Aorta (tissue), 5 donors: Measurements from ENCODE around the gene AUTS2. TPM values are rescaled to one million over a fixed set of nuclear protein-coding genes. Genes with fewer than 3 reads are reported as not detected.

Experiments used
- ATAC-seq: fragments of 200-7000 bp; cut with Tn5 transposase; one replicate; pipeline ENCODE4 v1.9.1; 2022; ENCODE audit warnings: moderate library complexity; ENCODE audit not compliant: low FRiP score
- DNase-seq, 2 donors: peaks; one replicate each; pipeline ENCODE4 v3.0.0-alpha.2; 2020
- H3K27ac ChIP-seq, 2 donors: one replicate each; pipeline ENCODE4 v1.5.1; 2013; ENCODE audit warnings: low read length in 2 of 2, mild to moderate bottlenecking in 2 of 2, moderate library complexity in 2 of 2, control low read depth in 1 of 2, inconsistent platforms in 1 of 2, low read depth in 1 of 2
- H3K27me3 ChIP-seq, 2 donors: one replicate each; pipeline ENCODE4 v1.6.1; 2013; ENCODE audit warnings: control low read depth in 1 of 2, low read length in 1 of 2, mild to moderate bottlenecking in 1 of 2, moderate library complexity in 1 of 2; ENCODE audit not compliant: insufficient read depth in 2 of 2, control insufficient read depth in 1 of 2
- H3K36me3 ChIP-seq, 2 donors: one replicate each; pipeline ENCODE4 v1.6.1; 2013; ENCODE audit warnings: control low read depth in 1 of 2, low read length in 1 of 2, mild to moderate bottlenecking in 1 of 2; ENCODE audit not compliant: insufficient read depth in 2 of 2, control insufficient read depth in 1 of 2
- H3K4me1 ChIP-seq, 2 donors: one replicate each; pipeline ENCODE4 v1.6.1; 2013; ENCODE audit warnings: low read length in 2 of 2, control low read depth in 1 of 2, mild to moderate bottlenecking in 1 of 2, moderate library complexity in 1 of 2; ENCODE audit not compliant: insufficient read depth in 2 of 2, control insufficient read depth in 1 of 2
- H3K4me3 ChIP-seq, 2 donors: one replicate each; pipeline ENCODE4 v1.5.1; 2013; ENCODE audit warnings: low read length in 2 of 2, control low read depth in 1 of 2, mild to moderate bottlenecking in 1 of 2
- H3K9me3 ChIP-seq: one replicate; pipeline ENCODE4 v1.6.1; 2013; ENCODE audit warnings: mild to moderate bottlenecking, low read length; ENCODE audit not compliant: control insufficient read depth
- WGBS, 2 donors: extraction: QIAGEN DNeasy Blood & Tissue Kit; methylation state at CpG; one replicate each; pipeline ENCODE4 v1.1.7; 2013; 5-methylcytosine and 5-hydroxymethylcytosine counted together
- intact Hi-C, 2 donors: fragments of 100-400 bp; cut with DNase I; formaldehyde crosslinking; loops; one replicate each; pipeline versions ENCODE4 v1.14.2 to v1.15.0; 2022
- polyA plus RNA-seq, 2 donors: library from polyadenylated mRNA; stranded (reverse); fragments of 200-250 nt; gene quantifications; one replicate each; pipeline ENCODE4 v1.2.3, GENCODE V29; 2013
- total RNA-seq, 2 donors: library from RNA; stranded (reverse); fragmentation: NEBNext Ultra II Directional; extraction: Animal tissue kit (Norgen Biotek cat#: 25700); gene quantifications; one replicate each; pipeline ENCODE4 v1.2.1, GENCODE V29; 2021
- donor health status: healthy with polysubstance abuse.
- donor health status: Bipolar disorder and iron deficiency.
- donor health status: DM: no; HTN: no; CAD: no.
- donor health status: DM: no; HTN: no; CAD: no.
- donor health status: DM: yes; HTN: yes; CAD: no.

AUTS2 gene
- total and polyA plus RNA-seq, 4 donors: 3.9 to 102 (median 57.0) TPM

GRCh38 chr7:70587739-70588138 is 989.5 kb downstream of the AUTS2 start:
- H3K4me3 ChIP-seq: no peak overlapping the region
- no peak for DNase-seq
- H3K9me3 ChIP-seq: no peaks in the 10 kb centered on the region
- no peak overlapping the region for H3K27ac ChIP-seq
- H3K36me3 ChIP-seq: no peaks in the 10 kb centered on the region
- H3K27me3 ChIP-seq: no peaks in the 10 kb centered on the region
- intact Hi-C loops: no loop called here
- H3K4me1 ChIP-seq: no peaks in the 10 kb centered on the region
- no peak for ATAC-seq
- WGBS, 2 donors: 70 to 95% methylated on average over 4 of the region's 4 CpGs

DNA sequence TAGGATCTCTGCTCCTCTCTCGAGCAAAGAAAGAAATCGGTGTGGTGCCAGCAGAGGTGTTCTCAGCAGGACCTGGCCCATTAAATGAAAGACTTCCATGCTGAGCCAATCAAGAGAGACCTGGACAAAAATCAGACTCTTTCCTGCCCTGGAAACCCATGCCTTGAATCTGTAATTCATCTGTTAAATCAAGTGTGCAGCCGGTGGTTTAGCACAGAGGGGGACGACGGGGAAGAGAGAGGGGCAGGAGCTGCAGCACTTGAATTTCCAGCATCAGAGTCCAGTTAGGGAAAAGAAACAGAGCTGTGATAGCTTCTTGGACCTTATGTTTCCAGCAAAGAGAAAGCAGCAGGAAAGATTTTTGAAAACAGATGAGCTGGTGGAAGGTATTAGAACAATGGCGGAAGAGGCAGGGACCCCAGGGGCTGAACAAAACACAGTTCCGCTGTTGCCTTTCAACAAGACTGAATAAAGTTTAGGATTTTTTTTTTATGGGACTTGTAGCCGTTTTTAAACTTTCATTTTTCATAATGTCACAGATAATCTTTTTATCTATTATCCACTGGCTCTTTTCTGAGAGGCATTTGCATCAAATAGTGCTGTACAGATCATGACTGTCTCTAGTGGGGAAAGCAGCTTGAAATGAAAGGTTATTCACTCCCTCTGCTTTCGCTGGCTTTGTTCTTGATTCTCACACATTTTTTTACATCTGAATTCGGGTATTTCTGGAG is 990.1 kb downstream of the AUTS2 start:
- Histone ChIP-seq H3K9me3 (no peaks in the 10 kb centered on the region), H3K27ac (no peak overlapping the region), H3K4me3 (no peak overlapping the region), H3K4me1 (no peaks in the 10 kb centered on the region), H3K27me3 (no peaks in the 10 kb centered on the region), H3K36me3 (no peaks in the 10 kb centered on the region)
- intact Hi-C loops: no loop called here
- ATAC-seq (no peak), DNase-seq (no peak)
- 87 to 91% methylated on average over 10 of the region's 10 CpGs for WGBS, 2 donors

GRCh38 chr7:70589010-70589409 is 990.7 kb downstream of the AUTS2 start:
- no peak for ATAC-seq
- 91 to 92% methylated on average over 7 of the region's 7 CpGs for WGBS, 2 donors
- H3K36me3 ChIP-seq: no peaks in the 10 kb centered on the region
- H3K4me3 ChIP-seq: no peak overlapping the region
- DNase-seq: no peak
- no peak overlapping the region for H3K27ac ChIP-seq
- H3K27me3 ChIP-seq: no peaks in the 10 kb centered on the region
- intact Hi-C loops: no loop called here
- H3K9me3 ChIP-seq: no peaks in the 10 kb centered on the region
- no peaks in the 10 kb centered on the region for H3K4me1 ChIP-seq

GRCh38 chr7:70589590-70589989 is 991.3 kb downstream of the AUTS2 start:
- intact Hi-C loops: no loop called here
- DNase-seq: no peak

DNA sequence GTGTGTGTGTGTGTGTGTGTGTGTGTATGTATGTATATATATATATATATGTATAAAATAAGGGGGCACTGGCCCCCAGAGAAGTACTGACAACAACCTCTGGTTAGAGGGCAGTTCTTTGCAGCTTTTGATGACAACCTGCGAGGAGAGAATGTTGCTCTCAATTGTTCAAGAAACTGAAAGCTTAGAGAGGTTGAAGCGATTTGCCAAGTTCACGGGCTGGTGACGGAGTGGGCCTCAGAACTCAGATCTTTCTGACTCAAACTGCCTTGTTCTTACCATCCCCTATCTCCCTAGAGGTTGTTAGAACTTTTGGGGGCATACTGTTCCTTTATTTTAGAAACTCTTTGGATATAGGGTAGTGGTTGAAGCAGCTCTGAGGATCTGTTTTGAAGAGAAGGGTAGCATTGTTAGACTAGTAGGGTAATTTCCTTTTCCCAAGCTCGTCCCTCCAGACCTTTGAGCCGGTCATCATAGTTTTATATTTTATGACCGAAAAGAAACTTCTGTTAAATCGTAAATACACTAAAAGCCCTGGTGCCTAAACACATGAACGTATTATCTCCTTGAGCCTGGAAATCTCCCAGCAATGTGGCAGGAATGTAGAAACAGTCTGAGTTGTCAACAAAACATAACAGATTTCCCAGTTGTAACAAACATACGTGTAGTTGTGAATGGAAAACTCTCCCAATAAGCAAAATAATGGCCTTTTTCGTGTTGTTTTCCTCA is 992.0 kb downstream of the AUTS2 start:
- 92 to 95% methylated on average over 11 of the region's 11 CpGs for WGBS, 2 donors
- no peaks in the 10 kb centered on the region for H3K27me3 ChIP-seq
- ATAC-seq (no peak), DNase-seq (no peak)
- intact Hi-C loops: loop anchor here in 1 of 2 donors (10.0 kb wide), 1 partner anchor 395 kb away; no protein-coding TSS in a partner anchor
- no peak overlapping the region for H3K4me3 ChIP-seq
- H3K9me3 ChIP-seq: no peaks in the 10 kb centered on the region
- H3K4me1 ChIP-seq: no peaks in the 10 kb centered on the region
- H3K27ac ChIP-seq: no peak overlapping the region
- no peaks in the 10 kb centered on the region for H3K36me3 ChIP-seq

More at GRCh38 chr7:70589590-70589989, 991.3 kb downstream of the AUTS2 start:
- no peaks in the 10 kb centered on the region for H3K4me1 ChIP-seq
- H3K36me3 ChIP-seq: no peaks in the 10 kb centered on the region
- 92 to 95% methylated on average over 3 of the region's 3 CpGs for WGBS, 2 donors
- ATAC-seq: no peak
- no peaks in the 10 kb centered on the region for H3K27me3 ChIP-seq
- no peak overlapping the region for H3K27ac ChIP-seq
- no peaks in the 10 kb centered on the region for H3K9me3 ChIP-seq
- H3K4me3 ChIP-seq: no peak overlapping the region

DNA sequence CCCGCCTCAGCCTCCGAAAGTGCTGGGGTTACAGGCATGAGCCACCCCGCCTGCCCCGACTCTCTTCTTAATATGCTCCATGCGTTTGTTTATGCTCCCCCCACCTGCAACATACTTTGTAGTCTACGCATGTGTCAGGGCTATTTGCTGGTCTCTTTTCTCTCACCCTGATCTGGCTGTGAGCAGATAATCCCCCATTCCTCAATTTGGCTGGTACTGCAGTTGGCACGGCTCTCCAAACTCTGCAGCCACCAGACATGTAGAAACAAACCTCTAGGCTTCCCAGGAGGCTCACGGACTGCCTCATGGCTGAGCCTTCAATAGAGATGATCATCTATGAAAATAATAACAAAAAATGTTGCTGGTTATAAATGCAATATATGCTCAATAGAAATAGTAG is 993.4 kb downstream of the AUTS2 start:
- Histone ChIP-seq H3K27me3 (no peaks in the 10 kb centered on the region), H3K4me3 (no peak overlapping the region), H3K36me3 (no peaks in the 10 kb centered on the region), H3K9me3 (no peaks in the 10 kb centered on the region), H3K4me1 (no peaks in the 10 kb centered on the region), H3K27ac (no peak overlapping the region)
- 96 to 97% methylated on average over 8 of the region's 8 CpGs for WGBS, 2 donors
- no peak for ATAC-seq
- intact Hi-C loops: loop anchor here in 1 of 2 donors (10.0 kb wide), 1 partner anchor 397 kb away; no protein-coding TSS in a partner anchor
- no peak for DNase-seq

- H3K27ac ChIP-seq: no peak overlapping the region
- no peaks in the 10 kb centered on the region for H3K36me3 ChIP-seq
- H3K27me3 ChIP-seq: no peaks in the 10 kb centered on the region
- H3K4me1 ChIP-seq: no peaks in the 10 kb centered on the region
- DNase-seq: no peak
- no peak overlapping the region for H3K4me3 ChIP-seq
- no peak for ATAC-seq
- intact Hi-C loops: loop anchor here in 1 of 2 donors (10.0 kb wide), 1 partner anchor 397 kb away; no protein-coding TSS in a partner anchor
- no peaks in the 10 kb centered on the region for H3K9me3 ChIP-seq
- 94% methylated on average over 4 of the region's 4 CpGs for WGBS, 2 donors
Observed at GRCh38 chr7:70592171-70592570, 993.9 kb downstream of the AUTS2 start.

DNA sequence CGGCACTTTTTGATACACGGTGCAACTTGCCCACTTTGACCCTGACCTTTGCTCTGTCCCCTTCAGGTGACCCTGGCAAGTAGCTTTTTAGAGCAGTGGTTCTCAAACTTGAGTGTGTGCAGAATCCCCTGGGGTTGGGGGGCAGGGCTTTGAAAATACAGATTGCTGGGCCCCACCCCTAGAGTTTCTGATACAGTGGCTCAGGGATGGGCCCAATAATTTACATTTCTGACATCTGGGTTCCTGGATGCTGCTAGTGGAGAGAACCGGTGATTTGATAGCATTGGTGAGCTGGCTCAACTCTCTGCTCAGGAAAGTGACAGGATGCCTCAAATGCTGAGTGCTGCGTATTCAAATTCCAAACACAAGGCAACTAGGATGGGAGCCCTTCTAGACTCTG is 995.9 kb downstream of the AUTS2 start:
- no peak overlapping the region for H3K27ac ChIP-seq
- H3K4me1 ChIP-seq: no peaks in the 10 kb centered on the region
- no peak overlapping the region for H3K4me3 ChIP-seq
- no peaks in the 10 kb centered on the region for H3K27me3 ChIP-seq
- no peaks in the 10 kb centered on the region for H3K9me3 ChIP-seq
- WGBS, 2 donors: 98 to 99% methylated on average over 4 of the region's 4 CpGs
- no peak for DNase-seq
- ATAC-seq: no peak
- intact Hi-C loops: loop anchor here in 1 of 2 donors (10.0 kb wide), 1 partner anchor 399 kb away; no protein-coding TSS in a partner anchor
- H3K36me3 ChIP-seq: no peaks in the 10 kb centered on the region
